HG02763 (cell line): ENCODE data around the gene SASS6.

Source experiments
- ATAC-seq: cut with Tn5 transposase; IDR thresholded peaks from one replicate; pipeline ENCODE4 v1.9.1; 2021; ENCODE audit warnings: mild to moderate bottlenecking, moderate library complexity; ENCODE audit not compliant: unreplicated experiment

Gene SASS6, protein sequence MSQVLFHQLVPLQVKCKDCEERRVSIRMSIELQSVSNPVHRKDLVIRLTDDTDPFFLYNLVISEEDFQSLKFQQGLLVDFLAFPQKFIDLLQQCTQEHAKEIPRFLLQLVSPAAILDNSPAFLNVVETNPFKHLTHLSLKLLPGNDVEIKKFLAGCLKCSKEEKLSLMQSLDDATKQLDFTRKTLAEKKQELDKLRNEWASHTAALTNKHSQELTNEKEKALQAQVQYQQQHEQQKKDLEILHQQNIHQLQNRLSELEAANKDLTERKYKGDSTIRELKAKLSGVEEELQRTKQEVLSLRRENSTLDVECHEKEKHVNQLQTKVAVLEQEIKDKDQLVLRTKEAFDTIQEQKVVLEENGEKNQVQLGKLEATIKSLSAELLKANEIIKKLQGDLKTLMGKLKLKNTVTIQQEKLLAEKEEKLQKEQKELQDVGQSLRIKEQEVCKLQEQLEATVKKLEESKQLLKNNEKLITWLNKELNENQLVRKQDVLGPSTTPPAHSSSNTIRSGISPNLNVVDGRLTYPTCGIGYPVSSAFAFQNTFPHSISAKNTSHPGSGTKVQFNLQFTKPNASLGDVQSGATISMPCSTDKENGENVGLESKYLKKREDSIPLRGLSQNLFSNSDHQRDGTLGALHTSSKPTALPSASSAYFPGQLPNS

DNA sequence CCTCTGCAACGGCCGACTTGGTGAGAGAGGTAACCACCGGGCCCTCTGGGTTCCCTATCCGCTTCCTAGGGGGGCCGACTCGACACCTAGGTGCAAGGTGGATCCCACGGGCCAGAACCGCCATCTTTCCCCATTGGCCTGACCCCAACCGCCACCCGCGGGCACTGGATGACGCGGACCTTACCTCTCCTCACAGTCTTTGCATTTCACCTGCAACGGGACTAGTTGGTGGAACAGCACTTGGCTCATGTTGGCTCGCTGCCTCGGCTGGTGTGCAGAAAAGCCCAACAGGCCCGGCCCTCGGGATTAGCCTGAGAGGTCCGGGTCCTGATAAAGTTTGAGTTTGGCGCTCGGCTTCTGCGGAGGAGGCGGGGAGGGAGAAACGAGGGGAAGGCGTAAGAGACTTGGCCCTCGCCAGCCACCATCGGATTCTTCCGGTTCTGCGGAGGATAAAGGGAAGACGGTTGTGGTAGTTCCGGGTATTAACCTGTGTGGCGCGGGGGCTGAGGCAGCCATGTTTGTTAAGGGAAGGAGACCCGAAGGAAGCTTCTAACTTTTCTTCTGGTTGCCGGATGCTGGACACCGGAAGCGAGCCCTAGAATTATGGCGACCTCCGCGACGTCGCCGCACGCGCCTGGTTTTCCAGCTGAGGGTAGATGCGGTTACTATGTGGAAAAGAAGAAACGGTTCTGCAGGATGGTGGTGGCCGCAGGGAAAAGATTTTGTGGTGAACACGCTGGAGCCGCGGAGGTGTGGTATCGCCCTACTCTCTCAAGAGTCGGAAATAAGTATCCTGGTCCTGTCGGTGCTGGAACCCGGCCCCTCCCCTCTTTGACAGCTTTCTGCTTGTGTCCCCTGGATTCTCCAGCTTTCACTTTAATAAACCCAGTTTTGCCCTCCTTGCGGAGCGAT, at the start of gene SASS6, which contains the start of gene TRMT13:
Gene SASS6 (minus strand): TSS at position 365 of the 912 bp plus-strand sequence. CDS start 116 bp downstream, at position 249.
Gene TRMT13 (plus strand): TSS at position 598 of the 912 bp plus-strand sequence. CDS start 6 bp downstream, at position 604.
- ATAC-seq, result peak; percentile 95

- no peak for ATAC-seq
Measured at GRCh38 chr1:100178091-100178490, 45.4 kb upstream of the SASS6 start, which contains the start of gene LRRC39. TSS of gene LRRC39 (minus strand) at chr1:100178256. CDS start at chr1:100168516, 9,740 bp downstream.

DNA sequence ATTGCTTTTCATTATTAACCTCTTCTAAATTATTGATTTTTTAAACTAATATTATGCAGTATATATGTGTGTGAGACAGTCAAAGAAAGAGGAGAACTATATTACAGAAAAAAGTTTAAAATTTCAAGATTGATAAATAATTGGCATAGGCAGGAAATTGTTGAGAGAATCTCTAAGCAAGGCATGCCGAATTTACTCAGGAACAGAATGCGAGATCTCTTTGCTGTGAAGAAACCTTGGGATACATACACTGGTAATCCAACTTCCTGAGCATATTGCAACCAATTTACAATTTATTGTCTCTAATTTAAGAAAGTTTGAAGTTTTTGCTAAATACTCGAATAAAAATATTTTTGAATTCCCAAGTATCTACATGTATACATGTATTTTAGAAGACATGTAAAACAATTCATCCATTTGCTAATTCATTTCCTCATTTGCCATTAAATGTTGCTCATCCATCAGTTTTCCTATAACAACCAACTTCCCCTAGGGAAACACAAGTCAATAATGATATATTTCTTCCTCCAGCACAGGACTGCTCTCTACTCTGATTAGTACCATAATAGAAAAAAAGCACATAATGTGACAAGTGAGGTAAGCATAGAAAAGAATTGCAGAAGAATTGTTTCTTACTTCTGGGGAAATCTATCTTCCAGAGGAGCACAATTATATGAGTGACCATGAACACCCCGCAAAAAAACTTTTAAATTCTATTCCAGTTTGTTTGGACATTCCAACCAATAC, 44.7 kb upstream of the SASS6 start:
- no peak for ATAC-seq

DNA sequence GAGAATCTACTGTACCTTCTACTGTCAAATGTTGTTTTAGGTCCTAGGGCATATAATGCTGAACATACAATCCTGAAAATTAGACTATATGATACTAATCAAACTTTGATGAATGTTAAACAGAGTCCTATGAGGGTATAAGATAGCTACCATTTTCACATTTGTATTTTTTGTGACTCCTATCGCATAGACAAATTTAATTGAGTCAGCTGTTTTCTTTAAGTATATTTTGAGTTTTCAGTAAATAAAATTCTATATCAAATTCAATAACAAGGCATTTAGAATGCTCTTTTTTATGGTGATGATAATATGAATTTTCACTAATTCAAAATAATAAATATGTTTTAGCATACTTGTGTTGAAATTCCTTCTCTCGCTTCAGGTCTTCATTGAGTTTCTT, 35.3 kb upstream of the SASS6 start:
- no peak for ATAC-seq

GRCh38 chr1:100164702-100165101, 32.0 kb upstream of the SASS6 start:
- no peak for ATAC-seq

GRCh38 chr1:100164216-100164615, 31.5 kb upstream of the SASS6 start:
- ATAC-seq, result no peak

DNA sequence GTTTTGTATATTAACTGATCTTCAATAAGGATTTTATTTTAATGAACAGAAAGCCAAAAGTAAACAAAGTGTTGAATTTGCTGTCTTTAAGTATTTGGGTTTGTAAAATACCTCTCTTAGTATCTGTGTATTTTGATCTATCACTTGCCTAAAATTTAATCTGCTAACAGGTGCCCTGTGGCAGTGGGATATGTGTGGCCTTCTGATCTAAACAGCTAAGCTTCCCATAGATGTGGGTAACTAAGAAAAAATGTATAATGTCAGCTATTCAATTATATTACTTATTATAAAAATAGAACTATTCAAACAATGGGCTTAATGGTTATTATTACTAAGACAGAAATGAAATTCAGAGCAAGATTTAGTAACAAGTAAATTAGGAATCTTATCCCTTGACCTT, 30.2 kb upstream of the SASS6 start:
- no peak for ATAC-seq

GRCh38 chr1:100152271-100152670, 19.5 kb upstream of the SASS6 start:
- peak; percentile 74 for ATAC-seq

GRCh38 chr1:100151679-100152078, 18.9 kb upstream of the SASS6 start:
- no peak for ATAC-seq

GRCh38 chr1:100147875-100148274, 15.1 kb upstream of the SASS6 start:
- ATAC-seq, result no peak

DNA sequence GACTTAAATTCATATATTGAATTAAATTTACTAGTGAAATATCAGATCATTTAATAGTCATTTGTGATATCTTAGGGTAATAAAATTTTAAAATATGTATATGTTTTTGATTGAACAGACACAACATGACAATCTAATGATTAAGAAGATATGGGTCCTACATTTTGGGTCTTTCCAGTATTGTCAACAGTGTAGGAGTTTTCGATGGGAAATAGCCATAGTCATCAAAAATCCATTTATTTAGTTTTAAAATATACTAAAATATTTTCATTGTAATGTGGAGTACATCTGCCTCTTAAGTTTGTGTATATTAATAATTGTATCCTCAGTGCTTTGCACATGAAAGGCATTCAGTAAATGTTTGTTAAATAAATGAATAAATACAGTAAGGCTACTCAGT, 14.2 kb upstream of the SASS6 start:
- no peak for ATAC-seq

DNA sequence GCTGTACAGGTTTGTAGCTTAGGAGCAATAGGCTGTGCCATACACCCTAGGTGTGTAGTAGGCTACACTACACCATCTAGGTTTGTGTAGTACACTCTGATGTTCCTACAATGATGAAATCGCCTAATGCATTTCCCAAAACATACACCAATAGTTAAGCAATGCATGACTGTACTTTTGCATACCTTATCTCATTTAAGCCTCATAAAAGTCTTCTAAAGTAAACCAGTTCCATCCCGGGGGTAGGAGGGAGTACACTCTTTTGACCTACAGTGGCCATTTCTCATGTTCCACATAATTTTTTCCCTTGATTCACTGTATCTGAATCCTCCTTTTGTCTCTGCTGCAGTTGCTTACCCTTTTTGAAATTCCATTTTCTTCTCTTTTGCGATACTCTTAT, 12.4 kb upstream of the SASS6 start:
- ATAC-seq, result no peak

- ATAC-seq, result no peak
Measured at GRCh38 chr1:100142343-100142742, 9.6 kb upstream of the SASS6 start.

- no peak for ATAC-seq
Measured at GRCh38 chr1:100141192-100141591, 8.5 kb upstream of the SASS6 start.

GRCh38 chr1:100137602-100138001, 4.9 kb upstream of the SASS6 start:
- no peak for ATAC-seq

DNA sequence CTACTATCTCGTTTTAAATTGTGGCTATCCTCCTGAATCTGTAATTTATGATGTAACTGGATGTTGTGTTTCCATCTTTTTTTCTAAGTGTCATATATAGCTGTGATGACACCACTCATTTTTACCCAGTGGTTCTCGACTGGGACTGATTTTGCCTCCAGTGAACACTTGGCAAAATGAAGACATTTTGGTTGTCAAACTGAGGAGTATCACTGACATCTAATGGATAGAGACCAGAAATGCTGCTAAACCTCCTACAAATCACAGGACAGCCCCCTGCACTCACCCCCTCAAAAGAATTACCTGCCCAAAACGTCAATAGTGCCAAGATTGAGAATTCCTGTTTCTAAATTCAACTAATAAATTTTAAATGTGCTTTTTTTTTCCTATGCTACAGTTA, 2.1 kb upstream of the SASS6 start:
- ATAC-seq, result no peak

- ATAC-seq, result no peak
Measured at GRCh38 chr1:100131623-100132022, 1.1 kb downstream of the SASS6 start.

DNA sequence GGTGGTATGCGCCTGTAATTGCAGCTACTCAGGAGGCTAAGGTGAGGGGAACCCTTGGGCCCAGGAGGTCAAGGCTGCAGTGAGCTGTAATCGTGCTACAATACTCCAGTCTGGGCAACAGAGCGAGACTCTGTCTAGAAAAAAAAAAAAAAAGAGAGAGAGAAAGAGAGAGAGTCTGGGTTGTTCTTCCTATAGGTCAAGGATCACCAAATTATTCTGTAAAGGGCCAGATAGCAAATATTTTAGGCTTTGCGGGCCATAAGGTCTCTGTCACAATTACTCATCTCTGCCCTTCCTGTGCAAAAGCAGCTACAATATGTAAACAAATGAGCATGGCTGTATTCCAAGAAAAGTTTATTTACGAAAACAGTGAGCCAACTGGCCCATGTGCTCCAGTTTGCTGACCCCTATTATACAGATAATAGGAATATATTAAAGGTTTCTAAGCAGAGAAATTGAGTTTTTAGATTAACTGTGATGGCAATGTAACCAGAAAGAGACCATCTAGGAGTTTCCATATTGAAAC, 2.1 kb downstream of the SASS6 start:
- ATAC-seq, result no peak

- ATAC-seq, result no peak
Measured at GRCh38 chr1:100127226-100127625, 5.5 kb downstream of the SASS6 start.

DNA sequence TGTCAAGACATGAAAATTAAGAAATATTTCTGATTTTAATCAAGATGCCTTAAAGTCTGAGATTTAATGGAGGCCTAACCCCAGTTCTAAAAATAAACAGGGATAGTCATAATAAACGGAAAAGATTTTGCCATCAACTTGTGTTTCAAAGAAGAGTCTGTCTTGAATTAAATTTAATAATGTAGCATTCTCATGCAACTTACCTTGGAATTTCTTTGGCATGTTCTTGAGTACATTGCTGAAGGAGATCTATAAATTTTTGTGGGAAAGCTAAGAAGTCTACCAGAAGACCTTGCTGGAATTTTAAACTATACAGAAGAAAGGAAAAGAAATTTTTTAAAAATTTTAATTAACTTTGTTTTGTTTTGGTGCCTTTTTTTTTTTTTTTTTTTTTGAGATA, 10.6 kb downstream of the SASS6 start:
- no peak for ATAC-seq
